B cell (primary cell): ENCODE results near the gene CNTNAP2.

Source experiments
- EZH2 ChIP-seq: IDR thresholded peaks from 2 replicates; pipeline ENCODE4 v1.6.1; 2012; ENCODE audit warnings: borderline replicate concordance, low read depth, mild to moderate bottlenecking, moderate library complexity, low read length; ENCODE audit not compliant: insufficient read depth, poor library complexity, severe bottlenecking
- TF ChIP-seq, protein P1 (sequence below): fragments of 200-600 bp; IDR thresholded peaks from one replicate; pipeline ENCODE4 v1.8.0; 2022; ENCODE audit warnings: antibody characterized with exemption, mild to moderate bottlenecking

- TF ChIP-seq EZH2, result no peak
- TF ChIP-seq, protein P1, sequence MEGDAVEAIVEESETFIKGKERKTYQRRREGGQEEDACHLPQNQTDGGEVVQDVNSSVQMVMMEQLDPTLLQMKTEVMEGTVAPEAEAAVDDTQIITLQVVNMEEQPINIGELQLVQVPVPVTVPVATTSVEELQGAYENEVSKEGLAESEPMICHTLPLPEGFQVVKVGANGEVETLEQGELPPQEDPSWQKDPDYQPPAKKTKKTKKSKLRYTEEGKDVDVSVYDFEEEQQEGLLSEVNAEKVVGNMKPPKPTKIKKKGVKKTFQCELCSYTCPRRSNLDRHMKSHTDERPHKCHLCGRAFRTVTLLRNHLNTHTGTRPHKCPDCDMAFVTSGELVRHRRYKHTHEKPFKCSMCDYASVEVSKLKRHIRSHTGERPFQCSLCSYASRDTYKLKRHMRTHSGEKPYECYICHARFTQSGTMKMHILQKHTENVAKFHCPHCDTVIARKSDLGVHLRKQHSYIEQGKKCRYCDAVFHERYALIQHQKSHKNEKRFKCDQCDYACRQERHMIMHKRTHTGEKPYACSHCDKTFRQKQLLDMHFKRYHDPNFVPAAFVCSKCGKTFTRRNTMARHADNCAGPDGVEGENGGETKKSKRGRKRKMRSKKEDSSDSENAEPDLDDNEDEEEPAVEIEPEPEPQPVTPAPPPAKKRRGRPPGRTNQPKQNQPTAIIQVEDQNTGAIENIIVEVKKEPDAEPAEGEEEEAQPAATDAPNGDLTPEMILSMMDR, result no peak
Observed at GRCh38 chr7:148214101-148214500, 2097.5 kb downstream of the CNTNAP2 start.
